HG02678 (cell line): ENCODE results near the gene MTMR6.

Experiments
- ATAC-seq: cut with Tn5 transposase; IDR thresholded peaks from one replicate; pipeline ENCODE4 v1.9.1; 2021; ENCODE audit warnings: mild to moderate bottlenecking, moderate library complexity; ENCODE audit not compliant: unreplicated experiment

MTMR6 gene

GRCh38 chr13:25217023-25217885, 70.0 kb downstream of the MTMR6 start:
- ATAC-seq, result no peak

GRCh38 chr13:25215253-25215575, 72.1 kb downstream of the MTMR6 start:
- ATAC-seq, result no peak

GRCh38 chr13:25214491-25215252, 72.6 kb downstream of the MTMR6 start:
- no peak for ATAC-seq

- ATAC-seq, result no peak
Observed at GRCh38 chr13:25213715-25214114, 73.6 kb downstream of the MTMR6 start.

GRCh38 chr13:25210842-25211569, 76.3 kb downstream of the MTMR6 start:
- ATAC-seq, result no peak

- ATAC-seq, result no peak
Observed at GRCh38 chr13:25207291-25207810, 79.9 kb downstream of the MTMR6 start.

GRCh38 chr13:25204863-25205262, 82.4 kb downstream of the MTMR6 start:
- ATAC-seq, result no peak

GRCh38 chr13:25203127-25203740, 84.1 kb downstream of the MTMR6 start:
- no peak for ATAC-seq

- no peak for ATAC-seq
Observed at GRCh38 chr13:25200783-25201182, 86.5 kb downstream of the MTMR6 start.

- no peak for ATAC-seq
Observed at GRCh38 chr13:25198647-25199046, 88.6 kb downstream of the MTMR6 start.

- no peak for ATAC-seq
Observed at GRCh38 chr13:25196971-25197370, 90.3 kb downstream of the MTMR6 start.
